Astrocyte of the cerebellum (primary cell): ENCODE measurements around the gene MTOR.

Experiments used
- DNase-seq: peaks from one replicate; pipeline ENCODE4 v3.0.0-alpha.2; 2011; ENCODE audit warnings: low read depth
- H3K4me3 ChIP-seq: 2 replicates; pipeline ENCODE4 v1.5.1; 2011; ENCODE audit warnings: mild to moderate bottlenecking, low read depth, low read length, moderate library complexity
- CTCF ChIP-seq: IDR thresholded peaks from 2 replicates; pipeline ENCODE4 v1.5.1; 2012; ENCODE audit warnings: low read length, low read depth, moderate library complexity, mild to moderate bottlenecking; ENCODE audit errors: missing control alignments
- in situ Hi-C: cut with HindIII; loops from 2 replicates; pipeline ENCODE4 v1.10.0; 2017; ENCODE audit warnings: low sequenced_read_pairs

Gene MTOR

GRCh38 chr1:11204396-11205190 is 57.8 kb downstream of the MTOR start:
- in situ Hi-C loops: no loop called here
- no peak for TF ChIP-seq CTCF
- DNase-seq: no peak
- no peak overlapping the region for H3K4me3 ChIP-seq

- DNase-seq: no peak
- in situ Hi-C loops: no loop called here
- H3K4me3 ChIP-seq: no peak overlapping the region
- TF ChIP-seq CTCF: no peak
These were observed 63.3 kb downstream of the MTOR start for GRCh38 chr1:11198851-11199594.

- DNase-seq: no peak
- no peak for TF ChIP-seq CTCF
- in situ Hi-C loops: no loop called here
- no peak overlapping the region for H3K4me3 ChIP-seq
These were observed 64.1 kb downstream of the MTOR start for GRCh38 chr1:11198257-11198656.

- no peak overlapping the region for H3K4me3 ChIP-seq
- no peak for DNase-seq
- in situ Hi-C loops: no loop called here
- no peak for TF ChIP-seq CTCF
These were observed 65.0 kb downstream of the MTOR start for GRCh38 chr1:11197359-11197758.

- DNase-seq: no peak
- TF ChIP-seq CTCF: no peak
- in situ Hi-C loops: no loop called here
- no peak overlapping the region for H3K4me3 ChIP-seq
These were observed 65.4 kb downstream of the MTOR start for GRCh38 chr1:11196945-11197344.

- in situ Hi-C loops: loop anchor here (5.0 kb wide), 1 partner anchor 68 kb away; the partner anchor contains the start of gene MTOR
- H3K4me3 ChIP-seq: no peak overlapping the region
- no peak for DNase-seq
- no peak for TF ChIP-seq CTCF
These were observed 67.8 kb downstream of the MTOR start for GRCh38 chr1:11194407-11195176.
